ENCODE measurements around the gene SLC5A6.

- no peak for TF ChIP-seq ARID4B (CRISPR knock-in tag; IDR thresholded peaks at IDR 0.05; ENCODE audit: borderline replicate concordance)
- no peak for TF ChIP-seq NR1H2 (CRISPR knock-in tag; IDR thresholded peaks at IDR 0.05)
- TF ChIP-seq HMGXB4 (CRISPR knock-in tag; IDR thresholded peaks at IDR 0.05): no peak
- no peak for TF ChIP-seq ZNF512 (CRISPR knock-in tag; IDR thresholded peaks at IDR 0.05; ENCODE audit: borderline replicate concordance)
- TF ChIP-seq CTCF (IDR thresholded peaks at IDR 0.05): no peak
- TF ChIP-seq SP1 (CRISPR knock-in tag; conservative IDR thresholded peaks at IDR 0.05): no peak
- no peak for TF ChIP-seq SMAD4 (CRISPR knock-in tag; IDR thresholded peaks at IDR 0.05)
Measured at GRCh38 chr2:27175330-27175729, 36.7 kb downstream of the SLC5A6 start.

Measured in WTC11 (cell line).